IgD-negative memory B cell (primary cell): ENCODE results near the gene FBXO5. TPM values are rescaled to one million over a fixed set of nuclear protein-coding genes. Genes with fewer than 3 reads are reported as not detected.
"Not testable (repeated sequence)": the region's sequence is repeated elsewhere in the genome, so short reads cannot be mapped to it uniquely, and the experiment has no call there.

Source experiments
- H3K27ac Mint-ChIP-seq, 3 donors: one replicate each; pipeline ENCODE4 v1.8.0; 2020 to 2022; ENCODE audit warnings: mild to moderate bottlenecking in 3 of 3, mixed read lengths in 3 of 3, moderate library complexity in 1 of 3
- H3K27me3 Mint-ChIP-seq: one replicate; pipeline ENCODE4 v1.8.0; 2021; ENCODE audit warnings: mixed read lengths
- H3K36me3 Mint-ChIP-seq: one replicate; pipeline ENCODE4 v1.8.0; 2020; ENCODE audit warnings: mild to moderate bottlenecking, mixed read lengths
- H3K4me1 Mint-ChIP-seq, 3 donors: one replicate each; pipeline ENCODE4 v1.8.0; 2020 to 2022; ENCODE audit warnings: mixed read lengths in 3 of 3, mild to moderate bottlenecking in 1 of 3
- H3K4me3 Mint-ChIP-seq, 4 donors: one replicate each; pipeline ENCODE4 v1.8.0; 2020 to 2022; ENCODE audit warnings: mild to moderate bottlenecking in 4 of 4, mixed read lengths in 4 of 4, moderate library complexity in 3 of 4
- H3K9me3 Mint-ChIP-seq, 3 donors: one replicate each; pipeline ENCODE4 v1.8.0; 2020 to 2021; ENCODE audit warnings: mixed read lengths in 3 of 3, mild to moderate bottlenecking in 1 of 3
- polyA plus RNA-seq: library from polyadenylated mRNA; unstranded; fragments of 300-500 nt; fragmentation: Illumina TruSeq; gene quantifications from one replicate; pipeline ENCODE4 v1.2.3, GENCODE V29; 2021

FBXO5 gene
- polyA plus RNA-seq, 1 donor from 2014 or later, result 12.3 TPM

GRCh38 chr6:152980656-152981055 is 2.2 kb downstream of the FBXO5 start:
- H3K36me3 Mint-ChIP-seq, result peaks cover 11% of the 10 kb centered on the region
- peak overlapping the region in 1 of 3 donors; percentile 5 for H3K27ac Mint-ChIP-seq
- no peaks in the 10 kb centered on the region for H3K27me3 Mint-ChIP-seq
- peaks cover 22 to 36% (median 30%) of the 10 kb centered on the region in 3 donors for H3K4me1 Mint-ChIP-seq
- peak overlapping the region in 2 of 4 donors; percentile 60 to 76 for H3K4me3 Mint-ChIP-seq
- H3K9me3 Mint-ChIP-seq, result no peaks in the 10 kb centered on the region

- Mint-ChIP-seq H3K9me3 (peaks cover 0 to 4% (median 0%) of the 10 kb centered on the region in 3 donors), H3K36me3 (peaks cover 17% of the 10 kb centered on the region), H3K27me3 (no peaks in the 10 kb centered on the region), H3K4me1 (peaks cover 25 to 33% (median 31%) of the 10 kb centered on the region in 3 donors), H3K4me3 (peak overlapping the region in 1 of 4 donors; percentile 25), H3K27ac (no peak overlapping the region)
These were observed 3.7 kb downstream of the FBXO5 start for GRCh38 chr6:152979116-152979515.

GRCh38 chr6:152978058-152978457 is 4.8 kb downstream of the FBXO5 start:
- no peak overlapping the region for H3K27ac Mint-ChIP-seq
- peaks cover 22 to 31% (median 27%) of the 10 kb centered on the region in 3 donors for H3K4me1 Mint-ChIP-seq
- H3K36me3 Mint-ChIP-seq, result peaks cover 18% of the 10 kb centered on the region
- H3K4me3 Mint-ChIP-seq, result no peak overlapping the region
- peaks cover 0 to 4% (median 0%) of the 10 kb centered on the region in 3 donors for H3K9me3 Mint-ChIP-seq
- no peaks in the 10 kb centered on the region for H3K27me3 Mint-ChIP-seq

GRCh38 chr6:152977556-152977955 is 5.3 kb downstream of the FBXO5 start:
- Mint-ChIP-seq H3K36me3 (peaks cover 22% of the 10 kb centered on the region), H3K27me3 (no peaks in the 10 kb centered on the region), H3K27ac (no peak overlapping the region), H3K9me3 (peaks cover 0 to 4% (median 0%) of the 10 kb centered on the region in 3 donors), H3K4me1 (peaks cover 22 to 30% (median 27%) of the 10 kb centered on the region in 3 donors), H3K4me3 (no peak overlapping the region)

GRCh38 chr6:152976749-152977148 is 6.1 kb downstream of the FBXO5 start:
- Mint-ChIP-seq H3K4me1 (peaks cover 22 to 27% (median 26%) of the 10 kb centered on the region in 3 donors), H3K27ac (no peak overlapping the region), H3K9me3 (peaks cover 0 to 4% (median 0%) of the 10 kb centered on the region in 3 donors), H3K4me3 (peak overlapping the region in 1 of 4 donors; percentile 41), H3K36me3 (peaks cover 23% of the 10 kb centered on the region), H3K27me3 (no peaks in the 10 kb centered on the region)

GRCh38 chr6:152975204-152975915 is 7.5 kb downstream of the FBXO5 start:
- Mint-ChIP-seq H3K9me3 (peaks cover 0 to 4% (median 0%) of the 10 kb centered on the region in 3 donors), H3K27me3 (no peaks in the 10 kb centered on the region), H3K4me3 (peak overlapping the region in 3 of 4 donors; percentile 34 to 47 (median 42)), H3K4me1 (peaks cover 12 to 17% (median 15%) of the 10 kb centered on the region in 3 donors), H3K36me3 (peaks cover 26% of the 10 kb centered on the region), H3K27ac (no peak overlapping the region)

GRCh38 chr6:152973916-152974315 is 8.9 kb downstream of the FBXO5 start:
- peaks cover 34% of the 10 kb centered on the region for H3K36me3 Mint-ChIP-seq
- no peaks in the 10 kb centered on the region for H3K27me3 Mint-ChIP-seq
- H3K9me3 Mint-ChIP-seq, result peaks cover 2 to 14% (median 4%) of the 10 kb centered on the region in 3 donors
- H3K27ac Mint-ChIP-seq, result no peak overlapping the region
- peak overlapping the region in 1 of 4 donors; percentile 63 for H3K4me3 Mint-ChIP-seq
- peaks cover 8 to 11% (median 11%) of the 10 kb centered on the region in 3 donors for H3K4me1 Mint-ChIP-seq

- Mint-ChIP-seq H3K9me3 (peaks cover 10 to 24% (median 14%) of the 10 kb centered on the region in 3 donors), H3K27me3 (no peaks in the 10 kb centered on the region), H3K4me1 (peaks cover under 1 to 2% (median 2%) of the 10 kb centered on the region in 3 donors), H3K4me3 (no peak overlapping the region), H3K27ac (no peak overlapping the region), H3K36me3 (peaks cover 23% of the 10 kb centered on the region)
These were observed 13.0 kb downstream of the FBXO5 start for GRCh38 chr6:152969688-152970418.

- H3K27ac Mint-ChIP-seq, H3K4me1 Mint-ChIP-seq, H3K27me3 Mint-ChIP-seq: not testable (repeated sequence)
- Mint-ChIP-seq H3K9me3 (peaks cover 10 to 23% (median 14%) of the 10 kb centered on the region in 3 donors), H3K4me3 (peak overlapping the region in 1 of 4 donors; percentile 26), H3K36me3 (peaks cover 14% of the 10 kb centered on the region)
These were observed 16.5 kb downstream of the FBXO5 start for GRCh38 chr6:152966168-152966894.

GRCh38 chr6:152959333-152959732 is 23.5 kb downstream of the FBXO5 start:
- no peaks in the 10 kb centered on the region for H3K9me3 Mint-ChIP-seq
- no peaks in the 10 kb centered on the region for H3K4me1 Mint-ChIP-seq
- H3K27ac Mint-ChIP-seq, result no peak overlapping the region
- H3K36me3 Mint-ChIP-seq, result no peaks in the 10 kb centered on the region
- H3K27me3 Mint-ChIP-seq, result peaks cover 11% of the 10 kb centered on the region
- no peak overlapping the region for H3K4me3 Mint-ChIP-seq

- no peaks in the 10 kb centered on the region for H3K36me3 Mint-ChIP-seq
- H3K27me3 Mint-ChIP-seq, result peaks cover 11% of the 10 kb centered on the region
- no peak overlapping the region for H3K27ac Mint-ChIP-seq
- H3K4me1 Mint-ChIP-seq, result peaks cover 0 to 1% (median 0%) of the 10 kb centered on the region in 3 donors
- H3K4me3 Mint-ChIP-seq, result no peak overlapping the region
- no peaks in the 10 kb centered on the region for H3K9me3 Mint-ChIP-seq
These were observed 25.0 kb downstream of the FBXO5 start for GRCh38 chr6:152957796-152958195.

GRCh38 chr6:152954443-152954842 is 28.4 kb downstream of the FBXO5 start:
- H3K9me3 Mint-ChIP-seq, result no peaks in the 10 kb centered on the region
- H3K4me3 Mint-ChIP-seq, result no peak overlapping the region
- no peaks in the 10 kb centered on the region for H3K36me3 Mint-ChIP-seq
- peaks cover 6% of the 10 kb centered on the region for H3K27me3 Mint-ChIP-seq
- peaks cover 0 to 1% (median 0%) of the 10 kb centered on the region in 3 donors for H3K4me1 Mint-ChIP-seq
- H3K27ac Mint-ChIP-seq, result no peak overlapping the region

GRCh38 chr6:152952866-152953509 is 29.9 kb downstream of the FBXO5 start:
- Mint-ChIP-seq H3K9me3 (no peaks in the 10 kb centered on the region), H3K4me3 (no peak overlapping the region), H3K27me3 (peaks cover 6% of the 10 kb centered on the region), H3K4me1 (peaks cover 0 to 4% (median 2%) of the 10 kb centered on the region in 3 donors), H3K36me3 (no peaks in the 10 kb centered on the region), H3K27ac (no peak overlapping the region)

GRCh38 chr6:152952045-152952444 is 30.8 kb downstream of the FBXO5 start:
- Mint-ChIP-seq H3K27me3 (peaks cover 7% of the 10 kb centered on the region), H3K9me3 (no peaks in the 10 kb centered on the region), H3K27ac (no peak overlapping the region), H3K4me1 (peaks cover 0 to 6% (median 2%) of the 10 kb centered on the region in 3 donors), H3K4me3 (no peak overlapping the region), H3K36me3 (no peaks in the 10 kb centered on the region)
